Vagina (tissue), 2 donors: ENCODE data around the gene PRSS56. TPM values are rescaled to one million over a fixed set of nuclear protein-coding genes. Genes with fewer than 3 reads are reported as not detected.

Experiments
- DNase-seq, 2 donors: peaks; one replicate each; pipeline ENCODE4 v3.0.0-alpha.2; 2017; ENCODE audit errors: extremely low spot score in 2 of 2
- H3K27ac ChIP-seq: fragments of 200-600 bp; sonication (generic); one replicate; pipeline ENCODE4 v1.5.1; 2019
- H3K27me3 ChIP-seq: fragments of 200-600 bp; sonication (generic); one replicate; pipeline ENCODE4 v1.5.1; 2019
- H3K36me3 ChIP-seq, 2 donors: fragments of 200-600 bp; sonication (generic); one replicate each; pipeline ENCODE4 v1.5.1; 2017 to 2019
- H3K4me1 ChIP-seq: fragments of 200-600 bp; sonication (generic); one replicate; pipeline ENCODE4 v1.5.1; 2019
- H3K4me3 ChIP-seq, 2 donors: fragments of 200-600 bp; sonication (generic); 1 replicate in 1 of 2; 2 replicates in 1 of 2; pipeline ENCODE4 v1.5.1; 2016 to 2019
- H3K9me3 ChIP-seq: fragments of 200-600 bp; sonication (generic); one replicate; pipeline ENCODE4 v1.5.1; 2019
- POLR2A ChIP-seq, 2 donors: fragments of 450-650 bp; IDR thresholded peaks; one replicate each; pipeline ENCODE4 v1.6.1; 2017; ENCODE audit warnings: antibody characterized with exemption in 2 of 2, mild to moderate bottlenecking in 2 of 2, moderate library complexity in 2 of 2
- POLR2AphosphoS5 ChIP-seq, 2 donors: sonication (generic); formaldehyde crosslinking; IDR thresholded peaks; one replicate each; pipeline ENCODE4 v1.9.0; 2017; ENCODE audit warnings: antibody characterized with exemption in 2 of 2, mild to moderate bottlenecking in 2 of 2, low read depth in 1 of 2; ENCODE audit not compliant: insufficient read depth in 1 of 2
- intact Hi-C: fragments of 100-400 bp; cut with DNase I; formaldehyde crosslinking; loops from one replicate; pipeline ENCODE4 v1.15.1; 2023
- total RNA-seq: library from RNA; depleted of rRNA; stranded (reverse); fragments of >200 nt; gene quantifications from one replicate; pipeline ENCODE4 v1.2.3, GENCODE V29; 2016
- TF ChIP-seq, protein P1 (sequence below), 3 experiments: fragments of 450-650 bp in 2 of 3; fragments of 200-600 bp in 1 of 3; sonication (generic) in 1 of 3; IDR thresholded peaks; one replicate each; pipeline ENCODE4 v1.5.1; 2017 to 2019; ENCODE audit warnings: antibody characterized with exemption in 3 of 3, mild to moderate bottlenecking in 2 of 3, moderate library complexity in 2 of 3

Gene PRSS56
- total RNA-seq, 1 donor from 2014 or later: not detected

DNA sequence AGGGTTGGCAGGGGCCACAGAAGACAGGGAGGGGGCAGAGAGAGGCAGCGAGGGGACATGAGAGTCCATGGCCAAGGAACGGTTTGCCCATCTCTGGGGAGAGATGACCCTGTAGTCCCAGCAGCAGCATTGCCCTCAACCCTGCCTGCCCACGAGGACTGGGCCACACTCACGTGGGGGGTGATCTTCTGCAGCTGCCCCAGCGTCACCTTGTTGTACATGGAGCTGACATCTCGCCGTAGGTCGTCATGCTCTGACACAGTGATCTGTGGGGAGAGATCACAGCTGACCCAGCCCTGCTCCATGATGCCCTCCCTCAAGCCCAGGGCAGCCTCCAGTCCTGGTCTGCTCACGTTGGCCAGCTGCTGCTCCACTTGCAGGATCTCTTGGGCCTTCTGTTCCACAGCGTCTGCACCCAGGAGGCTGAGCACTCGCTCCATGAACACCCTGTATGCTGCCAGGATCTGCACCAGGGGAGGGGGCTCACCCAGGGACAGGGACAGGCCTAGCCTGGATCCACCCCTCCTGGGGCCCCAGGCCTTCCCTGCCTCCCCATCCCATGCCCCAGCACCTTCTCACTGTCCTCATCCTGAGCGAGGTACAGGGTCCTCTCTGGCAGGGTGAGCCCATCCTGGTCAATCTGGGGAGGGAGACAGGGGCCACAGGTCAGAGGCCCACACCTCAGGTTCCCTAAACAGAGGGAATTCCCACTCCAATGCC lies 35.4 kb upstream of the PRSS56 start:
- H3K4me3 ChIP-seq: no peak overlapping the region
- TF ChIP-seq POLR2AphosphoS5 (IDR thresholded peaks at IDR 0.05; ENCODE audit: insufficient read depth in 1 of 2, low read depth in 1 of 2): no peak
- no peak for TF ChIP-seq POLR2A (IDR thresholded peaks at IDR 0.05)
- TF ChIP-seq, protein P1, sequence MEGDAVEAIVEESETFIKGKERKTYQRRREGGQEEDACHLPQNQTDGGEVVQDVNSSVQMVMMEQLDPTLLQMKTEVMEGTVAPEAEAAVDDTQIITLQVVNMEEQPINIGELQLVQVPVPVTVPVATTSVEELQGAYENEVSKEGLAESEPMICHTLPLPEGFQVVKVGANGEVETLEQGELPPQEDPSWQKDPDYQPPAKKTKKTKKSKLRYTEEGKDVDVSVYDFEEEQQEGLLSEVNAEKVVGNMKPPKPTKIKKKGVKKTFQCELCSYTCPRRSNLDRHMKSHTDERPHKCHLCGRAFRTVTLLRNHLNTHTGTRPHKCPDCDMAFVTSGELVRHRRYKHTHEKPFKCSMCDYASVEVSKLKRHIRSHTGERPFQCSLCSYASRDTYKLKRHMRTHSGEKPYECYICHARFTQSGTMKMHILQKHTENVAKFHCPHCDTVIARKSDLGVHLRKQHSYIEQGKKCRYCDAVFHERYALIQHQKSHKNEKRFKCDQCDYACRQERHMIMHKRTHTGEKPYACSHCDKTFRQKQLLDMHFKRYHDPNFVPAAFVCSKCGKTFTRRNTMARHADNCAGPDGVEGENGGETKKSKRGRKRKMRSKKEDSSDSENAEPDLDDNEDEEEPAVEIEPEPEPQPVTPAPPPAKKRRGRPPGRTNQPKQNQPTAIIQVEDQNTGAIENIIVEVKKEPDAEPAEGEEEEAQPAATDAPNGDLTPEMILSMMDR (IDR thresholded peaks at IDR 0.05): no peak
- intact Hi-C loops: no loop called here
- no peak for DNase-seq
- H3K27ac ChIP-seq: no peak overlapping the region
- H3K4me1 ChIP-seq: peaks cover 10% of the 10 kb centered on the region
- H3K27me3 ChIP-seq: peaks cover 21% of the 10 kb centered on the region
- no peaks in the 10 kb centered on the region for H3K9me3 ChIP-seq
- no peaks in the 10 kb centered on the region for H3K36me3 ChIP-seq

DNA sequence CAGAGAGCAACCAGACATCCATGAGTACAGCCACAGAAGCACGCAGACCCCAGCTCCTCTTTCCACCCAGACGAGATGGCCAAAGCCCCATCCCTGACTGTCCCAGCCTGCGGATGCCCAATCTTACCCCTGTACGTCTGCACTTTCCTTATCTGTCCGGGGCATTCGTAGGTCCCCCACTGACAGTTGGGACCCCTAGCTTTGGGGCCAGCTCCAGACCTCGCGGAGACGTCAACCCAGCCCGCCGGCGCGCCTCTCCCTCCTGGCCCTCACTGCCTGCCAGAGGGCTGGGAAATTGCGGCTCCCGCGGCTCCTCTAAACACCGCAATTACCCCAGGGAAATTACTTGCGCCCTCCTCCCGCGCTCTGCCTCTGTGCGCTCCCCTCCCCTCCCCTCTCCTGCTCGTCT lies 34.8 kb upstream of the PRSS56 start:
- Histone ChIP-seq H3K27me3 (peaks cover 21% of the 10 kb centered on the region), H3K36me3 (no peaks in the 10 kb centered on the region), H3K9me3 (no peaks in the 10 kb centered on the region), H3K27ac (no peak overlapping the region), H3K4me1 (peaks cover 10% of the 10 kb centered on the region), H3K4me3 (no peak overlapping the region)
- DNase-seq: no peak
- TF ChIP-seq, protein P1 (IDR thresholded peaks at IDR 0.05): no peak
- TF ChIP-seq POLR2A (IDR thresholded peaks at IDR 0.05) (no peak), POLR2AphosphoS5 (IDR thresholded peaks at IDR 0.05; ENCODE audit: insufficient read depth in 1 of 2, low read depth in 1 of 2) (no peak)
- intact Hi-C loops: no loop called here

DNA sequence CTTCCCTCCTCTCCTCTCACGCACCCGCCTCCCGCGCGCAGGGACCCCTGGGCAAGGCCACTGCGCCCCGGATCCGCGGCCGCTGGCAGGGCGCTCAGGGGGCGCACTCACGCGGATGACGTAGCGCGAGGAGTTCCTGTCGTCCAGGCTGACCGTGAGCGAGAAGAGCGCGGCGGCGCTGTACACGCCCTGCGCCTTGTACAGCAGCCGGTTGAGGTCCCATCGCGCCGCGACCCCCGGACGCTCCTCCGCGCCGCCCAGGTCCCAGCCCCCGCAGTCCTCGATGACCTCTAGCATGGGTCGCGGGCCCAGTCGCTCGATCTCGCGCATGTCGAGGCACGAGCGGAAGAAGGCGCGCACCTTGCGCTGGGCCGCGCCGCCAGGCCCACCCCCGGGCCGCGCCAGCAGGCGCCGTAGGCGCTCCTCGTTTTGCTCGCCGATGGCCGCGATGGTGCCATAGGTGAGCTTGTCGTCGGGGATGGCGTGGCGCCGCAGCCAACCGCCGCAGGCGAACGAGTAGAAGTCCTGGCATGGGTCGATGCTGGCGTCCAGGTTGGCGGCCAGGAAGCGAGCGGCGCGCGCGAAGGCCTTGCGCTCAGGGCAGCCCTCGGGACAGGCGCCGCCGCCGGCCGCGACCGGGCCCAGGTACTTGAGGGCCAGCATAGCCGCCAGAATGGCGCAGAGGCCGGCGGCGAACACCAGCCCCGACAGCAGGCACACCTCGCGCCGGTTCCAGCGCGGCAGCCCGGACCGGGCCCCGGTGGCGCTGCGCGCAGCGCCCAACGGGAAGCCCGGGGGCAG lies 34.2 kb upstream of the PRSS56 start:
- no peak overlapping the region for H3K27ac ChIP-seq
- TF ChIP-seq, protein P1 (IDR thresholded peaks at IDR 0.05): no peak
- H3K4me1 ChIP-seq: peaks cover 10% of the 10 kb centered on the region
- intact Hi-C loops: no loop called here
- H3K4me3 ChIP-seq: no peak overlapping the region
- H3K36me3 ChIP-seq: no peaks in the 10 kb centered on the region
- H3K9me3 ChIP-seq: no peaks in the 10 kb centered on the region
- DNase-seq: no peak
- H3K27me3 ChIP-seq: peaks cover 21% of the 10 kb centered on the region

DNA sequence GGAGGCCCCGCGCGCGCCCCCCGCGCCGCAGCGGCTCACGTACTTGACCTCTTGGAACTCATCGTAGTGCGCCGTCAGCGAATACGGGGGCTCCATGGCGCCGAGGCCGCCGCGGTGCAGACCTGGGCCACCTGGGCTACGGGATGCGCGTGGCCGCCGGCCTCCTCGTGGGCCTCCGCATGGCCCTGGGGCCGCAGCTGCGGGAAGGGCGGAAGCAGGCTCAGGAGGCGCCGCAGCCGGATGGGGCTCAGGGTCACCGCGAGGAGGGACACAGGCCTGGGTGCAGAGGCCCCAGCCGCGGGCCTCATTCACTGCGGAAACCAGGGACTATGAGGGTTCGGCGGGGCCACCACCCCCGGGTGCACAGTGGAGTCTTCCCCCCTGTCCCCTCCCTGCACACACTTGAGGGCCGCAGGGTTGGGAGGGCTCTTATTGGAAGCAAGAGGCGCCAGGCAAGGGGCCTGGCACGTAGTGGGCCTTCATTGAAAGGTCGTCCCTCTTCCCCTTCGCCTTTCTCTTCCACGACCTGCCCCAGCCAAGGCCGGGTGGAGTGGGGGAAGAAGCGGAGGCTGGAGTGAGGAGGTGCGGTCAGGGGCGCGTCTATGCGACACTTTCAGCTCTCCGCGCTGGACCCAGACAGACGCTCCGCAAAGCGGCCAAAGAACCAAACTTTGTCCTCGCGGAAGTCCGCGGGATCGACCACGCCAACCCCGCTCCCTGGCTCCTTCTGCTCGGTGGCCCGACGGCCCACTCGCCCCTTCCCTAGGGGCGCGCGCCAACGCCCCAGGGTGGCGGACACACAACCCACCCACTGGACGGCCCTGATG lies 33.4 kb upstream of the PRSS56 start:
- TF ChIP-seq POLR2A (IDR thresholded peaks at IDR 0.05) (no peak), POLR2AphosphoS5 (IDR thresholded peaks at IDR 0.05; ENCODE audit: insufficient read depth in 1 of 2, low read depth in 1 of 2) (no peak)
- TF ChIP-seq, protein P1 (IDR thresholded peaks at IDR 0.05): no peak
- Histone ChIP-seq H3K4me1 (peaks cover 10% of the 10 kb centered on the region), H3K9me3 (no peaks in the 10 kb centered on the region), H3K27me3 (peaks cover 21% of the 10 kb centered on the region), H3K27ac (no peak overlapping the region), H3K36me3 (no peaks in the 10 kb centered on the region), H3K4me3 (peak overlapping the region; percentile 20 to 26)
- no peak for DNase-seq
- intact Hi-C loops: no loop called here
